ENCODE data around the gene PALLD. TPM values are rescaled to one million over a fixed set of nuclear protein-coding genes. Genes with fewer than 3 reads are reported as not detected.
A peak's percentile ranks its signal among the peaks of the same experiment; 100 is the strongest.

PALLD gene
- total and polyA plus RNA-seq, 2 of the 8 experiments (the other 6 are each of a cell fraction or from before 2014, with no cell fraction given): 10.5 to 25.0 TPM

DNA sequence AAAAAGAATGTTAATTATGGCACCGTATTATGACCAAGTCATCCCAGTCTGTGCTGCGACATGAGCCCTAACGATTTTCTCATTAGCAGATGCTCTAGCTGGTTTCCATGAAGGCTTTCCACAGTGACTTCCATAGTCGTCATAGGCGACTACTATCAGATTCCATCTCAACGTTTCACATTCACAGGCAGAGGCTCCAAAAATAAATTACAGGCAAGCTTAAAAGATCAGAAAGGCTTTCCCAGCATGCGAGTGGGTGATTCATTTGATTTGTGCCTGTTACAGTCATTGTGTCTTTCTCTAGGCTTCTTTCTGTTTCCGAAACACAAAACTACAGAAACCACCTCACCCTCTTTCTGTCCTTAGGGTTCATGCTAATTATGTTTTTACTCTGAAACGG lies 43.2 kb downstream of the PALLD start:
- Histone ChIP-seq H3K18ac (ENCODE audit: extremely low read depth, low read length) (no peak overlapping the region), H2BK5ac (ENCODE audit: low read depth, low read length) (no peak overlapping the region), H3K27me3 (replicated peaks in 1 of 4; ENCODE audit: control insufficient read depth in 3 of 4, extremely low read depth in 1 of 4, insufficient read depth in 3 of 4, low read length in 3 of 4) (no peaks in the 10 kb centered on the region), H4K8ac (ENCODE audit: extremely low read depth, insufficient read depth, low read length) (no peak overlapping the region), H4K5ac (ENCODE audit: insufficient read length, low read depth, low read length) (no peak overlapping the region), H2AK5ac (ENCODE audit: low read depth, low read length) (no peak overlapping the region), H3K4ac (replicated peaks; ENCODE audit: insufficient read length, low read depth, low read length) (no peak overlapping the region), H2AFZ (ENCODE audit: low read length) (peak overlapping the region; percentile 86), H3K4me2 (ENCODE audit: insufficient read depth in 1 of 2, low read depth in 2 of 2, low read length in 2 of 2) (no peak overlapping the region), H3K27ac (ENCODE audit: low read depth, low read length) (no peak overlapping the region; the same call in 1 of the 2 replicates), H3K4me3 (ENCODE audit: extremely low read depth in 1 of 4, insufficient read depth in 2 of 4, low read depth in 3 of 4, low read length in 4 of 4) (no peak overlapping the region), H3K14ac (ENCODE audit: insufficient read length) (no peak overlapping the region), H2BK12ac (ENCODE audit: low read depth, low read length) (no peak overlapping the region), H3K79me1 (ENCODE audit: low read depth, low read length) (no peaks in the 10 kb centered on the region), H2BK120ac (replicated peaks; ENCODE audit: low read depth, low read length) (no peak overlapping the region), H3K36me3 (ENCODE audit: control insufficient read depth in 2 of 4, insufficient read depth in 4 of 4, low read length in 3 of 4) (no peaks in the 10 kb centered on the region), H3K23me2 (ENCODE audit: low read depth, low read length) (no peaks in the 10 kb centered on the region), H4K91ac (replicated peaks; ENCODE audit: insufficient read length, low read length) (no peak overlapping the region), H3K56ac (replicated peaks; ENCODE audit: insufficient read length, low read depth, low read length) (no peak overlapping the region), H3K79me2 (ENCODE audit: control insufficient read depth in 1 of 2, insufficient read depth in 2 of 2, low read length in 2 of 2) (no peaks in the 10 kb centered on the region), H3K9me3 (ENCODE audit: insufficient read depth in 2 of 2, low read depth in 1 of 2, low read length in 1 of 2) (no peaks in the 10 kb centered on the region), H3K9ac (replicated peaks in 1 of 4; ENCODE audit: extremely low read depth in 1 of 4, low read depth in 3 of 4, low read length in 3 of 4) (no peak overlapping the region), H3K23ac (ENCODE audit: insufficient read length) (no peak overlapping the region), H2BK15ac (ENCODE audit: low read length) (no peak overlapping the region), H2BK20ac (ENCODE audit: low read length) (no peak overlapping the region), H3K4me1 (replicated peaks in 1 of 4; ENCODE audit: control insufficient read depth in 3 of 4, insufficient read depth in 4 of 4, low read length in 3 of 4) (no peaks in the 10 kb centered on the region), H4K20me1 (replicated peaks in 1 of 2; ENCODE audit: control insufficient read depth in 1 of 2, insufficient read depth in 2 of 2, low read length in 2 of 2) (no peaks in the 10 kb centered on the region)
- POLR2A ChIA-PET (ENCODE audit: partially characterized antibody): no interaction called here
- FAIRE-seq (no peak), DNase-seq (ENCODE audit: low read depth in 1 of 2, low spot score in 2 of 2) (no peak)
- TF ChIP-seq JUND (IDR thresholded peaks at IDR 0.05; ENCODE audit: low read length) (no peak), CTBP2 (IDR thresholded peaks at IDR 0.05; ENCODE audit: borderline replicate concordance, insufficient read depth, insufficient read length, low read length) (no peak), BCL11A (IDR thresholded peaks at IDR 0.05; ENCODE audit: low read depth in 2 of 2, low read length in 2 of 2) (no peak), SIN3A (conservative IDR thresholded peaks at IDR 0.05 in 1 of 2, IDR thresholded peaks at IDR 0.05 in 1 of 2; ENCODE audit: low read depth in 1 of 2, low read length in 2 of 2) (no peak), CHD1 (IDR thresholded peaks at IDR 0.05; ENCODE audit: low read depth, low read length) (no peak), CEBPB (IDR thresholded peaks at IDR 0.05; ENCODE audit: low read depth, low read length) (no peak), SP2 (IDR thresholded peaks at IDR 0.05; ENCODE audit: low read length) (no peak), KDM5A (IDR thresholded peaks at IDR 0.05; ENCODE audit: low read length) (no peak), CBX5 (IDR thresholded peaks at IDR 0.05; ENCODE audit: low read depth, low read length) (no peak), POLR2A (IDR thresholded peaks at IDR 0.05; ENCODE audit: control extremely low read depth in 1 of 2, low read depth in 2 of 2, low read length in 2 of 2) (no peak), EZH2 (IDR thresholded peaks at IDR 0.05; ENCODE audit: low read depth, low read length, severe bottlenecking) (no peak), ATF2 (IDR thresholded peaks at IDR 0.05; ENCODE audit: low read length) (no peak), CHD2 (IDR thresholded peaks at IDR 0.05; ENCODE audit: low read length) (no peak)
- WGBS, 2 experiments (ENCODE audit: extremely low coverage in 1 of 2, insufficient coverage in 1 of 2, insufficient read length in 1 of 2, insufficient replicate concordance in 2 of 2, low coverage in 1 of 2, low lambda C conversion rate in 2 of 2, missing lambda C conversion rate in 1 of 2): 85% methylated on average over 9 of the region's 9 CpGs; no CpG with 5 or more reads in 1 of the 2 experiments
- CTCF ChIA-PET (ENCODE audit: partially characterized antibody): interaction anchor here (2.6 kb wide), 1 partner anchor 11 kb away, joined by 8 read pairs; no protein-coding TSS in a partner anchor

All from H1 (cell line).